Thyroid gland (tissue), 4 donors: Measurements from ENCODE around the gene ITPR3. TPM values are rescaled to one million over a fixed set of nuclear protein-coding genes. Genes with fewer than 3 reads are reported as not detected.
A peak's percentile ranks its signal among the peaks of the same experiment; 100 is the strongest.

Experiments
- DNase-seq, 2 donors: peaks; one replicate each; pipeline ENCODE4 v3.0.0-alpha.2; 2019
- H3K27ac ChIP-seq, 3 donors: fragments of 200-600 bp; sonication (generic); 1 replicate in 2 of 3; 2 replicates in 1 of 3; pipeline ENCODE4 v1.5.1; 2016 to 2019; ENCODE audit warnings: mild to moderate bottlenecking in 1 of 3, moderate library complexity in 1 of 3
- H3K27me3 ChIP-seq: fragments of 200-600 bp; sonication (generic); one replicate; pipeline ENCODE4 v1.5.1; 2019
- H3K36me3 ChIP-seq, 2 donors: fragments of 200-600 bp; sonication (generic); one replicate each; pipeline ENCODE4 v1.5.1; 2016 to 2019
- H3K4me1 ChIP-seq, 2 donors: fragments of 200-600 bp; sonication (generic); one replicate each; pipeline ENCODE4 v1.5.1; 2017 to 2019
- H3K4me3 ChIP-seq, 3 donors: fragments of 200-600 bp; sonication (generic); replicated peaks in 1 of 3; 1 replicate in 2 of 3; 2 replicates in 1 of 3; pipeline ENCODE4 v1.5.1; 2016; ENCODE audit warnings: mild to moderate bottlenecking in 1 of 3
- H3K9me3 ChIP-seq: fragments of 200-600 bp; sonication (generic); one replicate; pipeline ENCODE4 v1.5.1; 2017
- CTCF ChIP-seq, 6 experiments: fragments of 200-600 bp in 3 of 6; fragments of 450-650 bp in 3 of 6; sonication (generic) in 3 of 6; IDR thresholded peaks; one replicate each; pipeline ENCODE4 v1.5.1; 2016 to 2019; ENCODE audit warnings: antibody characterized with exemption in 6 of 6, mild to moderate bottlenecking in 2 of 6, inconsistent platforms in 1 of 6, moderate library complexity in 1 of 6
- POLR2A ChIP-seq, 2 donors: fragments of 450-650 bp; IDR thresholded peaks; one replicate each; pipeline ENCODE4 v1.6.1; 2017; ENCODE audit warnings: antibody characterized with exemption in 2 of 2, mild to moderate bottlenecking in 2 of 2, moderate library complexity in 1 of 2
- WGBS, 2 donors: methylation state at CpG; one replicate each; pipeline ENCODE4 v1.1.5; 2017; 5-methylcytosine and 5-hydroxymethylcytosine counted together
- intact Hi-C: fragments of 100-400 bp; cut with DNase I; formaldehyde crosslinking; loops from one replicate; pipeline ENCODE4 v1.15.1; 2023
- total RNA-seq, 4 donors: library from RNA; depleted of rRNA; stranded (reverse); fragments of >200 nt; gene quantifications; one replicate each; pipeline ENCODE4 v1.2.3, GENCODE V29; 2016

ITPR3 gene
- total RNA-seq, 4 donors from 2014 or later, result 77.8 to 145 (median 105) TPM

GRCh38 chr6:33586108-33586640, 34.9 kb upstream of the ITPR3 start:
- intact Hi-C loops, result loop anchor here (10.0 kb wide), 2 partner anchors 179 to 569 kb away; no protein-coding TSS in a partner anchor
- Histone ChIP-seq H3K36me3 (no peaks in the 10 kb centered on the region), H3K9me3 (no peaks in the 10 kb centered on the region), H3K4me3 (no peak overlapping the region), H3K27ac (no peak overlapping the region), H3K27me3 (no peaks in the 10 kb centered on the region), H3K4me1 (peaks cover 14 to 27% of the 10 kb centered on the region in 2 donors)
- no peak for TF ChIP-seq POLR2A (IDR thresholded peaks at IDR 0.05)
- no peak for TF ChIP-seq CTCF (IDR thresholded peaks at IDR 0.05)
- DNase-seq, result no peak
- 77 to 87% methylated on average over 9 of the region's 9 CpGs for WGBS, 2 donors

GRCh38 chr6:33587529-33587928, 33.6 kb upstream of the ITPR3 start:
- no peaks in the 10 kb centered on the region for H3K36me3 ChIP-seq
- 82 to 87% methylated on average over 8 of the region's 8 CpGs for WGBS, 2 donors
- intact Hi-C loops, result loop anchor here (10.0 kb wide), 2 partner anchors 177 to 567 kb away; no protein-coding TSS in a partner anchor
- no peak overlapping the region for H3K4me3 ChIP-seq
- no peaks in the 10 kb centered on the region for H3K9me3 ChIP-seq
- no peak for DNase-seq
- peaks cover 20 to 37% of the 10 kb centered on the region in 2 donors for H3K4me1 ChIP-seq
- no peaks in the 10 kb centered on the region for H3K27me3 ChIP-seq
- TF ChIP-seq CTCF (IDR thresholded peaks at IDR 0.05), result no peak
- no peak for TF ChIP-seq POLR2A (IDR thresholded peaks at IDR 0.05)
- H3K27ac ChIP-seq, result no peak overlapping the region

- no peaks in the 10 kb centered on the region for H3K9me3 ChIP-seq
- whole genome bisulfite sequencing, 2 donors, result 93 to 94% methylated on average over 4 of the region's 4 CpGs
- no peaks in the 10 kb centered on the region for H3K36me3 ChIP-seq
- peak overlapping the region in 2 of 3 donors; percentile 90 to 93 for H3K27ac ChIP-seq
- intact Hi-C loops, result loop anchor here (10.0 kb wide), 2 partner anchors 176 to 566 kb away; no protein-coding TSS in a partner anchor
- no peak for DNase-seq
- H3K4me1 ChIP-seq, result peaks cover 27 to 50% of the 10 kb centered on the region in 2 donors
- H3K4me3 ChIP-seq, result no peak overlapping the region
- TF ChIP-seq POLR2A (IDR thresholded peaks at IDR 0.05) (no peak), CTCF (IDR thresholded peaks at IDR 0.05) (no peak)
- no peaks in the 10 kb centered on the region for H3K27me3 ChIP-seq
Observed at GRCh38 chr6:33588894-33589293, 32.2 kb upstream of the ITPR3 start.

- Histone ChIP-seq H3K4me1 (peaks cover 27 to 50% of the 10 kb centered on the region in 2 donors), H3K27ac (peak overlapping the region in 2 of 3 donors; percentile 90 to 93), H3K4me3 (no peak overlapping the region), H3K27me3 (no peaks in the 10 kb centered on the region), H3K36me3 (no peaks in the 10 kb centered on the region), H3K9me3 (no peaks in the 10 kb centered on the region)
- intact Hi-C loops, result loop anchor here (10.0 kb wide), 2 partner anchors 175 to 565 kb away; no protein-coding TSS in a partner anchor
- no peak for DNase-seq
- WGBS, 2 donors, result 35% methylated on average over 2 of the region's 4 CpGs; no CpG with 5 or more reads in 1 of the 2 donors
- no peak for TF ChIP-seq POLR2A (IDR thresholded peaks at IDR 0.05)
- TF ChIP-seq CTCF (IDR thresholded peaks at IDR 0.05), result no peak
Observed at GRCh38 chr6:33589392-33589730, 31.8 kb upstream of the ITPR3 start.

GRCh38 chr6:33589731-33590530, 31.2 kb upstream of the ITPR3 start:
- H3K27ac ChIP-seq, result peak overlapping the region; percentile 90 to 93 (median 91)
- TF ChIP-seq POLR2A (IDR thresholded peaks at IDR 0.05), result no peak
- peak in 5 of 6 experiments; percentile 53 to 90 (median 82) for TF ChIP-seq CTCF (IDR thresholded peaks at IDR 0.05)
- intact Hi-C loops, result loop anchor here (5.0 to 10.0 kb wide), 3 partner anchors 37 to 565 kb away; no protein-coding TSS in a partner anchor
- H3K9me3 ChIP-seq, result no peaks in the 10 kb centered on the region
- H3K4me3 ChIP-seq, result no peak overlapping the region
- H3K27me3 ChIP-seq, result no peaks in the 10 kb centered on the region
- WGBS, 2 donors, result 44 to 72% methylated on average over 5 to 7 of the region's 9 CpGs
- peak; percentile 75 to 76 for DNase-seq
- no peaks in the 10 kb centered on the region for H3K36me3 ChIP-seq
- peaks cover 27 to 50% of the 10 kb centered on the region in 2 donors for H3K4me1 ChIP-seq
